RPMI8226 (cell line): ENCODE results near the gene USP6.
A peak's percentile ranks its signal among the peaks of the same experiment; 100 is the strongest.
"Not testable (repeated sequence)": the region's sequence is repeated elsewhere in the genome, so short reads cannot be mapped to it uniquely, and the experiment has no call there.

ENCODE experiments used
- DNase-seq: peaks from one replicate; pipeline ENCODE4 v3.0.0-alpha.2; 2015

The USP6 gene

DNA sequence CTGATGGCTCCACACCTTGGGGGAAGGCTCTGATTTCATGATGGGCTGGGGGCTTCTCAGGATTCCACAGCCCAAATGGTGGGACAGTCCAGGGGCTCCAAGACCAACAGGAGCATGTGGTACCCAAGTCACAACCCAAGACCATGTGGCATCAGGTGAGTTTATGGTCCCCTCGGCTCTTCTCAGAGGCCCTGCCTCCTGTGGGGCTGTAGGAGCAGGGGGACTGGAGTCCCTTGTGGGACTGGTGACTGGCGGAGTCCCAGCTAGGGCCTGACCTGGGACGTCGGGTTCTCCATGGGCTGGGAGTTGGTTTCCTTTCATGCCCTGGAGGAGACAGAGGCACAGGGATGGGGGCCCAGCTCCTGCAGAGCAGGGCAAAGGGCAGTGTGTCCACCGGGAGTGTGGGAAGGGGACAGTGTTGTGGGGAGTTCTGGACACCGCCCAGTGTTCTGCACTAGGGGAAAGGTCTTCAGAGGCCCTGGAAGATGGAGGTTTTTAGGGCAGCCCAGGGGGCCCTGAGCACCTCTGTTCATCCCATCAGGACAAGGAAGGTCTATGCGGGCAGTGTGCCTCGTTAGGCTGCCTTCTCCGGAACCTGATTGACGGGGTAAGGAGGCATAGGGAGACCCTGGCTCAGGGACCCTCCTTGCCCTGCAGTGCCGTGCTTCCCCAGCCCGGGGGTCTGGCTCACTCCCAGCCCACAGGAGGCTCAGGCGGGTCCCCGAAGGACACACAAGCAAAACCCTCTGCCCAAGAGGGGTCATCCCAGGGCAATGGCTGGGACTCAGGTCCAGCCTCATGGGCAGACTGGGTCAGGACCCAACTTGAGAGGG lies 21.0 kb downstream of the USP6 start:
- DNase-seq: not testable (repeated sequence)

DNA sequence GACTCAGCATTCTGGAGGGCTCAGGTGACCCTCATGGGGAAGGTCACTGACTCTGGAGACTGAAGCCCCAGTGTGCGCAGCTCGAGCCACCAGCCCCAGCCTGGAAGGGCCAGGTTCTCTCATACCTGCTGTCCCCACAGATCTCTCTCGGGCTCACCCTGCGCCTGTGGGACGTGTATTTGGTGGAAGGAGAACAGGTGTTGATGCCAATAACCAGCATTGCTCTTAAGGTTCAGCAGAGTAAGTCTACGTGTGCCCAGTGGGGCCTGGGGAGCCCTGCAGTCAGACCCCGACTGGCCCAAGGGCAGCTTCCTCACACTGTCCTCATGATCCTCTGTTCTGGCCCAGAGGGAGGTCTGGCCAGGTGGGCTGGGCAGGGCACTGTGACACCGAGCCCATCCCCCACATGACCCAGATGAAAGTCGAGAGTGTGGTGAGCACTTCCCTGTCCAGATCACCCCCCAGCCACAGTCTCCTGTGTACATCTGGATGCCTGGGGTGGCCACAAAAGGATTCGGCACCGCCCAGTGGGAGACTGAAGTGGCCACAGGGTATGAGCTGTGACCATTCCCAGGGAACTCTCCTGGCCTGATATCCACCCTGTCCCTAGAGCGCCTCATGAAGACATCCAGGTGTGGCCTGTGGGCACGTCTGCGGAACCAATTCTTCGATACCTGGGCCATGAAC lies 21.8 kb downstream of the USP6 start:
- DNase-seq: not testable (repeated sequence)

DNA sequence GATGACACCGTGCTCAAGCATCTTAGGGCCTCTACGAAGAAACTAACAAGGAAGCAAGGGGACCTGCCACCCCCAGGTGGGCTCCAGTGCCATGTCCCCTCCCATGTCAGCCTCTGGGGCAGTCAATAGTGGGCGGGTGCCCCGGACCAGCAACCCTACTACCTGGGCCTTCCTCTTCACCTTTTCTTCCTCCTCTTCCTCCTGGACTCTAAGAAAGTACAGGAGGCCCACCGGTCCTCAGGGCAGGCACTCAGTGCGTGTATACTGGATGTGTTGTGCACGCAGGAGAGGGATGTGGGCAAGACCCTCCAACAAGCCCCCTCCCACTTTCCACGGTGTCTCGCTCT lies 22.3 kb downstream of the USP6 start:
- DNase-seq: not testable (repeated sequence)

DNA sequence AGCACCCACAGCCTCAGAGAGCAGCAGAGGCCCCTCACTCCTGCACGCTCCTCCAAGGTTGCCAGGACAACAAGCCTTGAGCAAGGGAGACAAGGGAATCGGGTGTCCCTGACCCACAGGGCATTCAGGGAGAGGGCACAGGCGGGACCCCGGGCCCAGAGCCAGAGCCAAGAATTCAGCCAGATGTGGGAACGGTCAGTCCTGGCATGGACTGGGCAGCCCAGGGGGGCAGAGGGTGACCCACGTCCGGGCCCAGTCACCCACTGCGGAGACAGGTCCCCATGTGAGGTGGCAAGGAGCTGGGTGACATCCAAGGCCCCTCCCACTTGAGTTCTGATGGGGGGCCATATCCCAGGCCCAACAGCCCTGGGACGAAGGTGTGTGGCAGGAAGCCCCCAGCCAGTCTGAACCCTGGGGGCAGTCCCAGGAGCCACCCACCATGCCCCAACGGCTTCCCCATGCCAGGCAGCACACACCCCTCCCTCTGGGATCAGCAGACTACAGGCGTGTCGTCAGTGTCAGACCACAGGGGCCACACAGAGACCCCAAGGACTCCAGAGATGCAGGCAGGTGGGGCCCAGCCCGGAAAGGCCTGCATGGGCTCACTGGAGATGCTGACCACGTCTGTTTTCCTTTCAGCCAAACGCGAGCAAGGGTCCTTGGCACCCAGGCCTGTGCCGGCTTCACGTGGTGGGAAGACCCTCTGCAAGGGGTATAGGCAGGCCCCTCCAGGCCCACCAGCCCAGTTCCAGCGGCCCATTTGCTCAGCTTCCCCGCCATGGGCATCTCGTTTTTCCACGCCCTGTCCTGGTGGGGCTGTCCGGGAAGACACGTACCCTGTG lies 23.0 kb downstream of the USP6 start:
- no peak for DNase-seq

DNA sequence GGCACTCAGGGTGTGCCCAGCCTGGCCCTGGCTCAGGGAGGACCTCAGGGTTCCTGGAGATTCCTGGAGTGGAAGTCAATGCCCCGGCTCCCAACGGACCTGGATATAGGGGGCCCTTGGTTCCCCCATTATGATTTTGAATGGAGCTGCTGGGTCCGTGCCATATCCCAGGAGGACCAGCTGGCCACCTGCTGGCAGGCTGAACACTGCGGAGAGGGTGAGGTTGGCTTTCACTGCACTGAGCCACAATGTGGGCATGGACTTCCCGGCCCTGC lies 23.6 kb downstream of the USP6 start:
- no peak for DNase-seq

DNA sequence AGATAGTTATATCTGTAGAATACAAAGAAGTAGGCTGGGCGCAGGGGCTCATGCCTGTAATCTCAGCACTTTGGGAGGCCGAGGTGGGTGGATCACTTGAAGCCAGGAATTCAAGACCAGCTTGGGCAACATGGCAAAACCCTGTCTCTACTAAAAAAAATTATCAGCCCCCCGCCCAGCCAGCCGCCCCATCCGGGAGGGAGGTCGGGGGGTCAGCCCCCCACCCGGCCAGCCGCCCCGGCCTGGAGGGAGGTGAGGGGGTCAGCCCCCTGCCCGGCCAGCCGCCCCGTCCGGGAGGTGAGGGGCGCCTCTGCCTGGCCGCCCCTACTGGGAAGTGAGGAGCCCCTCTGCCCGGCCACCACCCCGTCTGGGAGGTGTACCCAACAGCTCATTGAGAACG lies 27.0 kb downstream of the USP6 start:
- not testable (repeated sequence) for DNase-seq

DNA sequence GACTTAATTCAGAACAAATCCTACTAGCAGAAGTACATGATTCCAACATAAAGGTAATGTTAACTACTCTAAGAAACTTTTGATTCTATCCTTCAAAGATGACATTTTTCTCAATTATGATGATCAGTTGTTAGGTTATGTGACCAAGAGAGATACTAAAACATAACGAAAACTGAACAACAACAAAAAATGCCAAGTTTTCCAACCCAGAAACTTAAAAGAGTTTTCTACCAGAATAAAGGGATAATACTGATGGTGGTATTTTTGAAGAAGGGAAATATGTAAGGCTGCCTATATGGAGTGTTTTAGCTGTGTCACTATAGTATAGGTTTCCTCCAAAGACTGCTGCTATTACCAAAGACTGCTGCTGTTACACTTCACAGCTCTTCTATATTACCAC lies 30.3 kb downstream of the USP6 start:
- DNase-seq: not testable (repeated sequence)

DNA sequence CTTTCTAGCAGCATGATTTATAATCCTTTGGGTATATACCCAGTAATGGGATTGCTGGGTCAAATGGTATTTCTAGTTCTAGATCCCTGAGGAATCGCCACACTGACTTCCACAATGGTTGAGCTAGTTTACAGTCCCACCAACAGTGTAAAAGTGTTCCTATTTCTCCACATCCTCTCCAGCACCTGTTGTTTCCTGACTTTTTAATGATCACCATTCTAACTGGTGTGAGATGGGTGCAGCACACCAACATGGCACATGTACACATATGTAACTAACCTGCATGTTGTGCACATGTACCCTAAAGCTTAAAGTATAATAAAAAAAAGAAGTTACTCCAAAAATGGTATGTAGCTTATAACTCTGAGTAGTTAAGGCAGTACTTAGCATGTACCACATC lies 44.9 kb downstream of the USP6 start:
- not testable (repeated sequence) for DNase-seq

DNA sequence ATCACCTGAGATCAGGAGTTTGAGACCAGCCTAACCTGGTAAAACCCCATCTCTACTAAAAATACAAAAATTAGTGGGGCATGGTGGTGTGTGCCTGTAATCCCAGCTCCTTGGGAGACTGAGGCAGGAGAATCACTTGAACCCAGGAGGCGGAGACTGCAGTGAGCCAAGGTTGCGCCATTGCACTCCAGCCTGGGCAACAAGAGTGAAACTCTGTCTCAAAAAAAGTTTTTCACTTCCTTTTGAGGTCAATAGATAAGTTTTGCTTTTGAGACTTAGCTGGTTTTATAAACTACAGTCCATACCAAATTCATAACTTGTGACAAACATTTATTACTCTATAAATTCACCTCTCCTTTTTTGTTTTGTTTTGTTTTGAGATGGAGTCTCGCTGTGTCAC lies 46.0 kb downstream of the USP6 start:
- not testable (repeated sequence) for DNase-seq

DNA sequence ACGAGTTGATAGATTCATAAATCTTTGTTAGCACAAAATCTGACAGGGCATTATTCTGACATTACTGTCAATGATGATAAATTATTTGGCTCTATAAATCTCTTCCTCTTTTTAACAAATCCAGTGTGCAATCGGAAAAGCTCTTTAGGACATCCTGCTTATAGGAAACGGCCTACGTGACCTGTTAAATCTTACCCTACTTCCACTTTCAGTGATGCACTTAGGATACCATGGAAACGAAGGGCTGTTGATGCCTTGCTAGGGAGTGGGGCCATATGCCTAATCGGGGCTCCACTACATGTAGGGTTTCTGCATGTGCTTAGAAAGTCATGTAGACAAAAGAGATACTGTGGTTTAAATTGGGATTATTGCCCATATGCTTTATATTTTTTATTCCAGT lies 48.6 kb downstream of the USP6 start:
- DNase-seq: no peak

DNA sequence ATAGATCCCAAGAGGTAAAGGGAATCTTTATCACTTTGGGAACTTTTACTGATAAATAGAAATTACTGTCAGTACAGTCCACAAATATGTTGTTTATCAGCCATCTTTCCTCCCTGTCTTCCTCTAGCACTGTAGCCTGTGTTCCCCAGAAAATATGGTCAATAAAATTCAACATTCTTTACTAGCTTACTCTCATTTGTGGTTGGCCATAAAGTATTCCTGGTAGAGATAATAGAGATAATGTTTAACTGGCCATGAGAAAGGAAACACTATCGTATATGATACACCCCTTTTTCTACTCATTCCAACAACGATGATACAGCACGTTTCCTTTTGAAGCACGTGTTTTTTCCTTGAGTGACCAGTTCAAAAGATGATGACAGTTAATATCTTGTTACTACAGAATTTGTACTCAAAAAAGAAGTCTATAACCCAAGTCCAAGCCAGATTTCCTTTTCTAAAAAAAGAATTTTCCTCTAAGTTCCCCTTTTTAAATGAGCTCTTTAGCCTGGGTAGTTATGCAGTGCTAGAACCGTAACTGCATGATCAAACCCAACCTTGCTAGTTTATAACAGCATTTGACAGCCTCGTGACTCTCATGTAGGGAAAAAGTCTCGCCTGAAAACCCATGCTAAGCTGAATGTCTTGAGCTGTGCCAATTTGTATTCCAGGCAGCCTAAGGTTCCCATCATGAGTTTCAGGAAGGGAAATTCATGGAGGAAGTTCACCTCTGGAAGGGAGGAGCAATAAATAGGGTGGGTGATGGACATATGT lies 50.1 kb downstream of the USP6 start:
- DNase-seq: not testable (repeated sequence)

DNA sequence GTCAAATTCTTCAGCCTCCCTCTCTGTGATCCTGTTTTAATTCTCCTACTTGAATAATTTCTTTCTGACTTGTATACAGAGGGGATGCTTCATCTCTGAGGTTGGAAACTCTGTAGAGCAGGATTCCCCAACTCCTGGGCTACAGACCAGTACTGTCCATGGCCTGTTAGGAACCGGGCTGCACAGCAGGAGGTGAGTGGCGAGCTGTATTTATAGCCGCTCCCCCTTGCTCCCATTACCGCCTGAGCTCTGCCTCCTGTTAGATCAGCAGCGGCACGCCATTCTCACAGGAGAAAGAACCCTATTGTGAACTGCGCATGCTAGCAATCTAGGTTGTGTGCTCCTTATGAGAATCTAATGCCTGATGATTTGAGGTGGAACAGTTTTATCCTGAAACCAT lies 59.2 kb downstream of the USP6 start:
- not testable (repeated sequence) for DNase-seq

DNA sequence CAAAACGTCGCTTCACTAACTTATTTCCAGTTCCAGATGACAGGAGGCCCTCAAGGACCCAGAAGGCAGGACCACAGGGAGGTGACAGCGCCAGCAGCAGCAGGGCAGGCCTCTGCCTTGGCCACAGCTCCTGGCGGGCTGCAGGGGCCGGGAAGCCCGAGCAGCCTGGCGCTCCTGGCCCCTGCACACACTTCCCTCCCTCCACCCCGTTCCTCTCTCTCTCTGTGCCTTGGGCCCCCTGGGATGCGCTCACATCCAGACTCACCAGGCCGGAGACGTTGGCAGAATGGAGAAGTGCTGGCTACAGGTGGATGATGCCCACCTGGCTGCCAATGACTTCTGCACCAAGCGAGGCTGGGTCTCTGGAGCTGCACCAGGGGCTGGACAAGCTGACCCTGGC lies 63.2 kb downstream of the USP6 start:
- DNase-seq: no peak

DNA sequence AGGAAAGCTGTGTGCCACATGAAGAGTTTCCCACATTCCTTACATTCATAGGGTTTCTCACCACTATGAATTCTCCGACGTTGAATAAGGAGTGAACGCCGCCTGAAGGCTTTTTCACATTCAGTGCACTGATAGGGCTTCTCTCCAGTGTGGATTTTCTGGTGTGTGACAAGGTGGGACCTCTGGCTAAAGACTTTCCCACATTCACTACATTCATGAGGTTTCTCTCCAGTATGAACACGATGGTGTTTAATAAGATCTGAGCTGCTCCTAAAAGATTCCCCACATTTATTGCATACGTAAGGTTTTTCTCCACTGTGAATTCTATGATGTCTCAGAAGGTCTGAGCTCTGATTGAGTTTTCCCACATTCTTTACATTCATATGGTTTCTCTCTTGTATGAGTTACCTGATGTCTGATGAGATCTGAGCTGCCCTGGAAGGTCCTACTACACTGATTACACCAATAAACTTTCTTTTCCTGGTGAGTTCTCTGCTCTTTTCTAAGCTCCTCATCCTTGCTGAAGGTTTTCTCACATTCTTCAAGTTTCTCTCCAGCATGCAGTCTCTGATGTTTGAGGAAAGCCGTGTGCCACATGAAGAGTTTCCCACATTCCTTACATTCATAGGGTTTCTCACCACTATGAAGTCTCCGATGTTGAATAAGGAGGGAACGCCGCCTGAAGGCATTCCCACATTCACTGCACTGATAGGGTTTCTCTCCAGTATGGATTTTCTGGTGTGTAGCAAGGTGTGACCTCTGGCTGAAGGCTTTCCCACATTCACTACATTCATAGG lies 65.9 kb downstream of the USP6 start:
- no peak for DNase-seq

DNA sequence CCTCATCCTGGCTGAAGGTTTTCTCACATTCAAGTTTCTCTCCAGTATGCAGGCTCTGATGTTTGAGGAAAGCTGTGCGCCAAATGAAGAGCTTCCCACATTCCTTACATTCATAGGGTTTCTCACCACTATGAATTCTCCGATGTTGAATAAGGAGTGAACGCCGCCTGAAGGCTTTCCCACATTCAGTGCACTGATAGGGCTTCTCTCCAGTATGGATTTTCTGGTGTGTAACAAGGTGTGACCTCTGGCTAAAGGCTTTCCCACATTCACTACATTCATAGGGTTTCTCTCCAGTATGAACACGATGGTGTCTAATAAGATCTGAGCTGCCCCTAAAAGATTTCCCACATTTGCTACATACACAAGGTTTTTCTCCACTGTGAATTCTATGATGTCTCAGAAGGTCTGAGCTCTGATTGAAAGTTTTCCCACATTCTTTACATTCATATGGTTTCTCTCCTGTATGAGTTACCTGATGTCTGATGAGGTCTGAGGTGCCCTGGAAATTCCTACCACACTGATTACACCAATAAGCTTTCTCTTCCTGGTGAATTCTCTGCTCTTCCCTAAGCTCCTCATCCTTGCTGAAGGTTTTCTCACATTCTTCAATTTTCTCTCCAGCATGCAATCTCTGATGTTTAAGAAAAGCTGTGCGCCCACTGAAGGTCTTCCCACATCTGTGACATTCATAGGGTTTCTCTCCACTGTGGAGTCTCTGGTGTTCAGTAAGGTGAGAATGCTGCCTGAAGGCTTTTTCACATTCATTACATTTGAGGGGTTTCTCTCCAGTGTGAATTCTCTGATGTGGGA lies 67.0 kb downstream of the USP6 start:
- DNase-seq: no peak

DNA sequence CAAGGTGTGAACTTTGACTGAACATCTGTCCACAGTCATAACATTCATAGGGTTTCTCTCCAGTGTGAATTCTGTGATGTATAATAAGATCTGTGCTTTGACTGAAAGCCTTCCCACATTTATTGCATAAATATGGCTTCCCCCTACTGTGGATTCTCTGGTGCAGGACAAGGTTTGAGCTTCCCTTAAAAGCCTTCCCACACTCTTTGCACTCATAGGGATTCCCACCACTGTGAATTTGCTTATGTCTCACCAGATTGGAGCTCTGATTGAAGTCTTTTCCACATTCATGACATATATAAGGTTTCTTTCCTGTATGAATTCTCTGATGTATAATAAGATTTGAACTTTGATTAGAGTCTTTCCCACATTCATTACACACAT lies 67.6 kb downstream of the USP6 start:
- DNase-seq: no peak

DNA sequence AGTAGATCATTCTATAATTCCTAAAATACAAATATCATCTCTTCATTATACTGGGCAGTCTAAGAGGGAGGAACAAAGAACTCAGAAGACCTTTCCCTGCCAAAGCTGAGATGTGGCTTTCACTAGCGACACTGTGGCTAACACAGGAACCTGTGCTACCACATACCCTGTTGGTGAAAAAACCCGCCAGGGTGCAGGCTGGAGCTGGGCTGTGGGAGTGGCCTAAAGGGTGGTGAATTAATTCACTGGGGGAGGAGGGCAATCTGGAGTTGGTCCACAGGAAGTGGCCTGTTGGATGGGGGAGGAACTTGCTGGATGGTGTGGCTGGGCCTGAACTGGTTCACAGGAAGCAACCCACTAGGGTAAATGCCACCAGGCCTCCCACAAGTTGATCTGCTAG lies 68.5 kb downstream of the USP6 start:
- no peak for DNase-seq

DNA sequence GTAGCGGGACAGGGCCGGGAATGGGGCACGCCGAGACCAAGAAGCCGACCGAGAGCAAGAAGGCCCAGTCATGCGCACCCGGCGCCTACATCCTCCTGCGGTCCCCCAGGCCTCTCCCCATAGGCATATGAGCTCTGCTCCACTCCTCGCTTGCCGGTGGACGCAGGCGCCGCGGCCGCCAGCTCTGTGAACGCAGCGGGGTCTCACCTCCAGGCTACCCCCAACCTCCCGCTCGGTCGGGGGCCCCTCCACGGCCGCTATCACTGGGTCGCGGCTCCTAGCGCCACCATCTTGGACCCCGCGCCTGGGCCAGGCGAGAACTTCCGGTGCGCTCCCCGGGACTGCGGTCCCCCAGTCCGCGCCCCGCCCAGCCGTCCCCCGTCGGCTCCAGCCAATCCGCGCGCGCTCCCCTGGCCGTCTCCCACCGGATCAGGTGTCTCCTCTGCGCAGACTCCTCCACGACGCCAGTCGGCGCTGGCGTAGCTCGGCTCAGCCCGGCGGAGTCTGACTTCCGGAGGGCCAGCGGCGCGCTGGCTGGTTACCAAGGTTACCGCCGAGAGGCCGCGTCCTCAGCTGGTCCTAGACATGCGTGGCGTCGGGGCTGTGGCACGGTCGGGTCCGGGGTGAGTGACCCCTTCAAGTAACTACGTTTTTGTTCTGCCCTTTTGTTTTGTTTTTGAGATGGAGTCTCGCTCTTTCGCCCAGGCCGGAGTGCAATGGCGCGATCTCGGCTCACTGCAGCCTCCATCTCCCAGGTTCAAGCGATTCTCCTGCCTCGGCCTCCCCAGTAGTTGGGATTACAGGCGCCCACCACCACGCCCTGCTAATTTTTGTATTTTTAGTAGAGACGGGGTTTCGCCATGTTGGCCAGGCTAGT lies 75.9 kb downstream of the USP6 start, which contains the start of gene ZNF594:
Gene ZNF594, minus strand, starts transcription at position 328 of the 877 bp plus-strand sequence. CDS start 7,612 bp downstream, outside the sequence.
- peak; percentile 95 for DNase-seq

DNA sequence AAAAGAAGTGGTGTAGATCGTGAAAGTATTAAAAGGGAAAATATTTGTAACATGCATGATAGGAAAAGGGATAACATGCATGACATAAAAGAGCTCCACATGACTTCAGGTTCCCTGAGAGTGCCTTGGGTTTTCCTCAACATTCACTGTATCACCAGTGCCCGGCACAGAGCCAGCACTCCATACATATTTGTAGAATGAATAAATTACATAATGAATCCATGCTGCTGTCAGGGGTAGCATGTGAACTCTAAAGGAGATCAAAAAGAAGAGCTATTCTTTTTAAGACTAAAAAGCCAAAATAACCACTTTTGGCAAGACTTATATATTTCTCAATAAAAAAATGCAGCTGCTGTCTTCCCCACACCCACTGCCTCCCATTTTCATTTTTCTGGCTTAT lies 78.5 kb downstream of the USP6 start:
- DNase-seq: no peak

DNA sequence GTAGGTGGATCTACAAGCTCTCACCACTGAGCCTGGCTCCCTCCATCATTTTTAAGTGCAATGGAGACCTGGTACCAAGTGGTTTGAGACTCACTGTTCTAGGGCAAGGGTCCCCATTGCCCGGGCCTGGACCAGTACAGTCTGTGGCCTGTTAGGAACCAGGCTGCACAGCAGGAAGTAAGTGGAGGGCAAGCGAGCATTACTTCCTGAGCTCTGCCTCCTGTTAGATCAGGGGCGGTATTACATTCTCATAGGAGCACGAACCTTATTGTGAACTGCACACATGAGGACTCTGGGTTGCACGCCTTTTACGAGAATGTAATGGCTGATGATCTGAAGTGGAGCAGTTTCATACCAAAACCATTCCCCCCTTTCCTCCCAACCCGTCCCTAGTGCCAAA lies 82.6 kb downstream of the USP6 start:
- DNase-seq: no peak
